ENCODE data around the gene RDH11.

The RDH11 gene

DNA sequence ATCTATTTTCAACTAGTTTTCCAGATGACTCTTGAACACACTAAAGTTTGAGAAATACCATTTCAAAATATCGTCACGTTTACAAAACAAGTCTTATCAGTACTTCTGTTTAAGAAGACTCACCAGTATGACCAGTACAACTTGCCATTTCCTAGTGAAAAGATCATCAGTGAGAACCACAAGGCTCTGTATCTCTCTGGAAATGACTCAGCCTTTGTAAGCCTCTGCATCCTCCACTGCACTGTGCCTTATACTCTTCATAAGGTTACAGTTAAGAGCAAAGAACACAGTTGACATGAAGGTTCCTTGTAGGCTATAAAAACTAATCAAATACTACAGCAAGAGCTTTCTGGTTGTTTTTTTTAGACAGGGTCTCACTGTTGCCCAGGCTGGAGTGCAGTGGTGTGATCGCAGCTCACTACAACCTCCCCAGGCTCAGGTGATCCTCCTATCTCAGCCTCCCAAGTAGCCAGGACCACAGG, 15.4 kb downstream of the RDH11 start:
- no peaks in the 10 kb centered on the region for H3K27me3 Mint-ChIP-seq
- no peak overlapping the region for H3K27ac Mint-ChIP-seq

DNA sequence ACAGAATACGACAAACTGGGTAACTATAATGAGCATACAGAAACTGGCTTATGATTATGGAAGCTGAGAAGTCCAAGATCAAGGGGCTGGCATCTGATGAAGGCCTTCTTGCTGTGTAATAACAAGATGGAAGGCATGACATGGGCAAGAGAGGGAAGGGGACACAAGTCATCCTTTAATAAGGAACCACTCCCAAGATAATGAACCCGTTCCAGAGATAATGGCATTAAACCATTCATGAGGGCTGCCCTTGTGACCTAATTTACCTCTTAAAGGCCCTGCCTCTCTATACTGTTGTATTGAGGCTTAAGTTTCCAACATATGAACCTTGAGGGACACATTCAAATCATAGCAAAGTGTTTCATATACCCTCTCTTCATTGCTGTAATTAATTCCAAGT, 16.6 kb downstream of the RDH11 start:
- H3K36me3 Mint-ChIP-seq = no peaks in the 10 kb centered on the region
- H3K4me3 Mint-ChIP-seq = no peak overlapping the region
- H3K4me1 Mint-ChIP-seq (ENCODE audit: low read depth) = peaks cover 26% of the 10 kb centered on the region
- no peaks in the 10 kb centered on the region for H3K27me3 Mint-ChIP-seq
- H3K9me3 Mint-ChIP-seq (ENCODE audit: low read depth) = no peaks in the 10 kb centered on the region
- no peak overlapping the region for H3K27ac Mint-ChIP-seq

More for the DNA sequence above, 15.4 kb downstream of the RDH11 start:
- Mint-ChIP-seq H3K36me3 (no peaks in the 10 kb centered on the region), H3K4me3 (no peak overlapping the region), H3K9me3 (ENCODE audit: low read depth) (no peaks in the 10 kb centered on the region), H3K4me1 (ENCODE audit: low read depth) (peaks cover 23% of the 10 kb centered on the region)

DNA sequence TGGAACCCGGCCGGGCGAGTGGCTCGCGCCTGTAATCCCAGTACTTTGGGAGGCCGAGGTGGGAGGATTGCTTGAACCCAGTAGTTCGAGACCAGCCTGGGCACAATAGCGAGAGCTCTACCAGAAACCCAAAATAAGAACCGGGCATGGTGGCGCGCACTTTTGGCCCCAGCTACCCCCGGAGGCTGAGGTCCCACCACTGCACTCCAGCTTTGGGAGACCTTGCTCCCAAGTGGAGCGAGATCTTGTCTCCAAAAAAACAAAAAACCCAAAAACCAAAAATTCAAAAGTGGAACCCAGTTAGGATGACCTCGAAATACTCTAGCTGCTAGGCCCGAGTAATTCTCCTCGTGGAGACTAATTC, 20.4 kb downstream of the RDH11 start:
- Mint-ChIP-seq H3K27ac (peak overlapping the region; percentile 92), H3K4me1 (ENCODE audit: low read depth) (peaks cover 39% of the 10 kb centered on the region), H3K27me3 (no peaks in the 10 kb centered on the region), H3K36me3 (no peaks in the 10 kb centered on the region), H3K9me3 (ENCODE audit: low read depth) (no peaks in the 10 kb centered on the region), H3K4me3 (peak overlapping the region; percentile 89)

DNA sequence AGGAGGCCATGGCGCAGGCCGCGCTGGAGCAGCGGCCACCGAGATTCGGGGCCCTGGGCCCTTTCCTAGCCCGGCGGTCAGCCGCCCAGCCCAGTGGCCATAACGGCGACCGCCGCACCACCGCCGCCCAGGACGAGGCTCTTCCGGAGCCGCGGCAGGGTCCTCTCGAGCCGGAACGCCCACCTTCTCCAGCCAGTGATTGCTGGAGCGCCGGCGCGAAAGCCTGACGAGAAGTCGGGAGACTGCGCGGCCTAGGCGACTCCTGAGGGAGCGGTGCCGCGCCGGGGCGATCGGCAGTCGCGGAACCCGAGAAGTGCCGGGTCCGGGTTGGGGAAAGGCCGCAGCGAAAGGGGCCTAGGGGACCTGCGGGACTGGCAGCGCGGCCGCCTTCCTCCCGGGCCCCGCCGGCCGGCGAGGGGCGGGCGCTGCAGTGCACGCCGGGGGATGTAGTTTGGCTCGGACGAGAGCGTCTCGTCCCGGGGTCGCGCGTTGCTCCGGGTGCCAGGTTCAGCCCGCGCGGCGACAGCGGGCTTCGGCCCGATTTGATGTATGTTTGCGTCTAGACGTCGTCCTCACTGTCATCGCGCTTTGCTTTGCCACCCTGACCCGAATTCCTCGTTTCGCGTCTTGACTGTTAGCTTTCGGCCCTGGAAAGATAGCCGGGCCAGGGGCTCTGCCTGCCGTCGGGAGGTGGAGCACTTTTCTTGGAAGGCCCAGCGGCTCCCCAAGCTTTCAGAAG, 20.9 kb downstream of the RDH11 start, which contains the start of gene VTI1B:
VTI1B (minus strand) TSS at position 153 of the 739 bp plus-strand sequence; CDS start at position 10, 143 bp downstream.
- Mint-ChIP-seq H3K27me3 (no peaks in the 10 kb centered on the region), H3K4me3 (peak within 1 kb of the TSS; percentile 94), H3K4me1 (ENCODE audit: low read depth) (peaks cover 37% of the 10 kb centered on the region), H3K27ac (peak within 1 kb of the TSS; percentile 92), H3K9me3 (ENCODE audit: low read depth) (no peaks in the 10 kb centered on the region), H3K36me3 (no peaks in the 10 kb centered on the region)

DNA sequence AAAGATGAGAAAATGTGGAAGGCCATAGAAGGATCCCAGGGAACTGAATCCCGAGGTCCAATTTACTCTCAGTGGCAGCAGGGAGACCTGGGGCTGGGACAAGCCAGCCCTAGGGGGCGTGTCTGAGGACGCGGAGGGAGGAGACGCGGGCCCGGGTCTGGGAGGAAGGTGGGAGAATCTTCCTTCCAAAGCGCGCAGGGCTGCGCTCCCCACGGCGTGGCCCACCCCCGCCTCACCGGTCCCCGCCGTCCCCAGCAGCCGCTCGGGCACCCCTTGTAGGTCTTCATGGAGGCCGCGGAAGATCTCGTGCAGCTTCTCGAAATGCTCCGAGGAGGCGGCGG, 21.5 kb downstream of the RDH11 start:
- Mint-ChIP-seq H3K36me3 (no peaks in the 10 kb centered on the region), H3K9me3 (ENCODE audit: low read depth) (no peaks in the 10 kb centered on the region), H3K4me1 (ENCODE audit: low read depth) (peaks cover 43% of the 10 kb centered on the region), H3K4me3 (peak overlapping the region; percentile 94), H3K27me3 (no peaks in the 10 kb centered on the region), H3K27ac (peak overlapping the region; percentile 87)

DNA sequence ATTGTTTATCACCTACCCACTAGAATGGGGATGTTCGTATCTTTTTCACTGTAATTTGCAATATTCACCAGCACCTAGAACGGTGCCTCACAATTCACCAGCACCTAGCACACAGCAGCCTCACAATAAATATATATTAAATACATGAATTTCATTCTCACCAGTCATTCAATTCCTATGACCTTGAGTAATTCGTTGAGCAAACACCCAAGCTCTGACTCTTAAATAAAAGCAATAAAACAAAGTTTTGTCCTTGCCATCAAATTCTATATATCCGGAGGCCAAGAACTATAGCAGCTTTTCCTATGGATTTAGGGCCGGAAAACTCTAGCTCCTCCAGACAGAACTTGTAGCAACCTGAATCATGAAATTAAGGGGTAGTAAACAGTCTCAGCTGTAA, 22.1 kb downstream of the RDH11 start:
- peaks cover 49% of the 10 kb centered on the region for H3K4me1 Mint-ChIP-seq (ENCODE audit: low read depth)
- H3K9me3 Mint-ChIP-seq (ENCODE audit: low read depth) = no peaks in the 10 kb centered on the region
- H3K36me3 Mint-ChIP-seq = no peaks in the 10 kb centered on the region
- H3K4me3 Mint-ChIP-seq = peak overlapping the region; percentile 94
- no peaks in the 10 kb centered on the region for H3K27me3 Mint-ChIP-seq
- peak overlapping the region; percentile 87 for H3K27ac Mint-ChIP-seq

DNA sequence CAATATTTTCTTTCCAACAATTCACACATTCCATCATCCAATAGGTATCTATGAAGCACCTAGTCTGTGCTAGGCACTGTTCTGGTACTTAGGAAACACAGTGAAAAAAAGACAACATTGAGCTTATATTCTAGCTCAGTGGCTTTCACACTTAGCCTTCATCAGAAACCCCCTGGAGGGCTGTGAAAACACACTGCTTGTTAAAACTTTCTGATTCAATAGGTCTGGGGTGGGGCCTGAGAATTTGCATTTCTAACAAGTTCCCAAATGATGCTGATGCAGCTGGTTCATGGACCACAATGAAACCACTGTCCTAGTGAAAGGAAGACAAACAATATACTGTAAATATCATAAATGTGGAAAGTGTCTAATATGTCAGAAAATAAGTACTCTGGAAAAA, 27.0 kb downstream of the RDH11 start:
- Mint-ChIP-seq H3K4me1 (ENCODE audit: low read depth) (peaks cover 61% of the 10 kb centered on the region), H3K27me3 (no peaks in the 10 kb centered on the region), H3K4me3 (no peak overlapping the region), H3K27ac (peak overlapping the region; percentile 4), H3K36me3 (no peaks in the 10 kb centered on the region), H3K9me3 (ENCODE audit: low read depth) (no peaks in the 10 kb centered on the region)

DNA sequence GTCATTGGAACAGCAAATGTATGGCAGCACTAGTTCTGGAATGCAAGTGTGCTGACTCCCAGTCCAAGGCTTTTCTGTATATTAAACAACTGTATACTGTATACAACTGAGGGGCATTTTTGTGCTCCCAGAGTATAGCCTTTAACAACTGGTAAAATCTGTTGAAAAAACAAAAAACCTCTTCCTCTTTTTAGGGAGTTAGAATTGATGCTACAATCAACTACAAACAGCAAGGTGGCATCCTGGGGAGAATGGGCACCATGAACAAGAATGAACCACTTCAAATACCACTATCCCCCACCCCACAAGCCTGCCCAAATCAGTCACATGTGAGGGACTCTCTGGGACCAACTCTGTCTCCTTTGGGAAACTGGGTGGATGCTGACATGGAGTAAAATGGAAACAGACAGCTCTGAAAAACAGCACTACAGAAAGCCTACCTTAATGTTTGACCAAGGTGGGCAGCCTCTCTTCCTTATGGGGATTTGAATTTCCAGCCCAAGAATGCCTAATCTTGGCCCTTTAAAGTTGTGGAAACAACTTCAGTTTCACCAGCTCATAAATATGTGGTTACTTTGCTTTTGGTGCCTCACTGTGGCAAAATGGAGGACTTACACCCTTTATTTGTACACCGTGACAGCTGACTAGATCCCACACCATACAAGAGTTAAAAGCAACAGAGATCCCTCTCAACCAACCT, 28.7 kb downstream of the RDH11 start:
- Mint-ChIP-seq H3K4me3 (peak overlapping the region; percentile 1), H3K36me3 (no peaks in the 10 kb centered on the region), H3K4me1 (ENCODE audit: low read depth) (peaks cover 50% of the 10 kb centered on the region)

DNA sequence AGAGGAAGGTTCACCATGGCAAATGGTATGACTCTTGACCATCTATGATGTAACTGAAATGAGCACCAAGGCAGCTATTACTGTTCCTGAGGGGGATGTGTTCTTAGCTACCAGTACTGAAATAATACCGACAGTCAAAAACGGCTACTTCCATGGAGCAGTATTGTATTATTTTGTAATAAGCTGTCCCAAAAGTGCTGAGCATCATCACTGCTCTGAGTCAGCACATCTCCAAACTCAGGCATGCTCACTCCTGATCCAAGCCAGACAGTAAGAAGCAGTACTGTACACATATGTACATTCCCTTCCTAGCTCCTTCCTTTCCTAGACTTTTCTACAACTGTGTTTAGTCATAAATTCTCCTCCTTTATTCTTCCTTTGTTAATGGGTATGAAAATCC, 29.7 kb downstream of the RDH11 start:
- no peaks in the 10 kb centered on the region for H3K36me3 Mint-ChIP-seq
- peak overlapping the region; percentile 54 for H3K27ac Mint-ChIP-seq
- no peaks in the 10 kb centered on the region for H3K27me3 Mint-ChIP-seq
- H3K4me3 Mint-ChIP-seq = no peak overlapping the region
- peaks cover 44% of the 10 kb centered on the region for H3K4me1 Mint-ChIP-seq (ENCODE audit: low read depth)
- H3K9me3 Mint-ChIP-seq (ENCODE audit: low read depth) = no peaks in the 10 kb centered on the region

More for the DNA sequence above, 28.7 kb downstream of the RDH11 start:
- peak overlapping the region; percentile 54 for H3K27ac Mint-ChIP-seq
- no peaks in the 10 kb centered on the region for H3K9me3 Mint-ChIP-seq (ENCODE audit: low read depth)
- no peaks in the 10 kb centered on the region for H3K27me3 Mint-ChIP-seq

DNA sequence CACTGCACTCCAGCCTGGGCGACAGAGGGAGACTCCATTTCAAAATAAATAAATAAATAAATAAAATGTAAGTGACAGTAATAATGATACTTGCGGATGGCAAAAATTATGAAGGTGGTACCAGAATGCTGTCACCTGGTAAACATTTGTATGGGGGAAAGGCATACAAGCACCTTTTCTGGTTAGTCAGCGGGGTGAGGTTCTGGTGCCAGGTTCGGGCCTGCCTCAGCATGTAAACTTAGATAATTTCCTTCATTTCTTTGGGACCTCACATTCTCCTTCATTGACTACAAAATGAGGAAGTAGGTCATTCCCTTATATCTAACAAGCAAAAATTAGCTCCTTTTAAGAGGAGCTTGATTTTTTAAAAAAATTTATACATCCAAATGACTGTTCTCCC, 31.9 kb downstream of the RDH11 start:
- Mint-ChIP-seq H3K36me3 (peaks cover 1% of the 10 kb centered on the region), H3K4me3 (no peak overlapping the region), H3K27ac (no peak overlapping the region)

DNA sequence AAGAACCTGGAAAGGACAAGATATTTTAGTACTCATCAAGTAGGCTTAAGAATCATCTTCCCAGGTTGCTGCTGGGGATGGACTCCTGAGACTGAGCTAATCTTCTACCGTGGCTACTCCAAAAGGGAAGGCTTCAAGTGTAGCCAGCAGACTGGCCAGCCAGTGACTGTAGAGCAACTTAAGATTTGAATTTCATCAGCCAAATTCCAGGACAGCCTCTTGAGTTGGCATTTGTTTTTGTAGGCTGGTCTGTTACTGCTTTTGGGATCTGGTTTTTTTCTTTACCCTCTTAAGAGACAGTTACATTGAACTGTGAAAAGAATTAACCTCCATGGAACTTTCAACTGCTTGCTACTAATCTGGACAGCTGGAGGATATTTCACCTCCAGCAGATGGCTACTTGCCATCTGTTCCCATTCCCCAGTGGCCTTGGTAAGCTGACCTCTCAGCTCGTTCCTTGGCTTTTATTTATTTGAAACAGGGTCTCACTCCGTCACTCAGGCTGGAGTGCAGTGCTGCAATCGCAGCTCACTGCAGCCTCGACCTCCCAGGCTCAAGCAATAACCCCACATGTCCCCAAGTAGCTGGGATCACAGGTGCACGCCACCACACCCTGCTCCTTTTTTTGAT, 41.8 kb downstream of the RDH11 start:
- Mint-ChIP-seq H3K36me3 (peaks cover 12% of the 10 kb centered on the region), H3K4me1 (ENCODE audit: low read depth) (no peaks in the 10 kb centered on the region), H3K27ac (no peak overlapping the region), H3K27me3 (no peaks in the 10 kb centered on the region), H3K9me3 (ENCODE audit: low read depth) (no peaks in the 10 kb centered on the region), H3K4me3 (no peak overlapping the region)

More for the DNA sequence above, 31.9 kb downstream of the RDH11 start:
- Mint-ChIP-seq H3K27me3 (no peaks in the 10 kb centered on the region), H3K4me1 (ENCODE audit: low read depth) (peaks cover 33% of the 10 kb centered on the region), H3K9me3 (ENCODE audit: low read depth) (no peaks in the 10 kb centered on the region)

DNA sequence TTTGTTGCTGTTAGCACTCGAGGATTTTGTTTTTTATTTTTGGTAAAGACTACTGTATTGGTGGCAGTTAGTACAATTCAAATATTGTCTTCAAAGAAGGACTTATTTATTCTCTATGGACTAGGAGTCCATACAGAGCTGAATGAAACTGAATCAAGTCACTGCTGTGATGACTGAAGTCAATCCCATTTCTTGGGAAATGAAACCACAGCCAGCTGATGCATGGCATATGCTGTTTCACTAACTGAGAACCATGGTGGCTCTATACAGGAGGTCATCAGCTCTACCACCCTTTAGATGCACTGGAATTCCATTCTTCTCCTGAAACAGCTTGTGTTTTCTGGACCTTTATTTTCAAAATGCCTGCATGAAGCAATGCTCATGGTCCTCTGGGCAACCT, 43.4 kb downstream of the RDH11 start:
- H3K27ac Mint-ChIP-seq = no peak overlapping the region
- H3K36me3 Mint-ChIP-seq = peaks cover 9% of the 10 kb centered on the region
- H3K4me3 Mint-ChIP-seq = no peak overlapping the region
- no peaks in the 10 kb centered on the region for H3K27me3 Mint-ChIP-seq
- no peaks in the 10 kb centered on the region for H3K9me3 Mint-ChIP-seq (ENCODE audit: low read depth)
- no peaks in the 10 kb centered on the region for H3K4me1 Mint-ChIP-seq (ENCODE audit: low read depth)

DNA sequence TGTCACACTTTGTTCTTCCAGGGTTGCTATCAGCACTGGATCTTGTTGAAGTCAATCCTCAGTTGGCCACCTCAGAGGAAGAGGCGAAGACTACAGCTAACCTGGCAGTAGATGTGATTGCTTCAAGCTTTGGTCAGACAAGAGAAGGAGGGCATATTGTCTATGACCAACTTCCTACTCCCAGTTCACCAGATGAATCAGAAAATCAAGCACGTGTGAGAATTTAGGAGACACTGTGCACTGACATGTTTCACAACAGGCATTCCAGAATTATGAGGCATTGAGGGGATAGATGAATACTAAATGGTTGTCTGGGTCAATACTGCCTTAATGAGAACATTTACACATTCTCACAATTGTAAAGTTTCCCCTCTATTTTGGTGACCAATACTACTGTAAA, 44.9 kb downstream of the RDH11 start:
- Mint-ChIP-seq H3K4me1 (ENCODE audit: low read depth) (no peaks in the 10 kb centered on the region), H3K27me3 (no peaks in the 10 kb centered on the region), H3K9me3 (ENCODE audit: low read depth) (no peaks in the 10 kb centered on the region), H3K4me3 (no peak overlapping the region), H3K27ac (no peak overlapping the region), H3K36me3 (peaks cover 12% of the 10 kb centered on the region)

DNA sequence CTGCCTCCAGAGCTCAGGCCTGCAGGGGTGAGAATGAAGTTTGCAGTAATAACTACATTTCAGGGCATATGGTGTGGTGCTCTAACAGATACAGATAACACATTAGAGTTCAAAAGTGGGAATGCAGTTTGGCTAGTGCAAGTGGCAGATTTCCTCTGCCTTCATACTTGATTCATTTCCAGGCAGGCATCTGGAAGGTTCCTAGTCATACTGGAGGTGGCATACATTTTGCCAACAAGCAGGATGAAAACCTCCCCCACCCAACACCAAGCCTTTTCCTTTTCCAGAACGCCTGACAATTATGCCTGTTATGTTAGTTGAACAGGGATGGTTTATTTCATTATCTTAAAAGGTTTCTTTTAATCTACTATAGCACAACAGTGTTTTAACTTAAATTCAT, 45.4 kb downstream of the RDH11 start:
- no peak overlapping the region for H3K27ac Mint-ChIP-seq
- H3K36me3 Mint-ChIP-seq = peaks cover 12% of the 10 kb centered on the region
- H3K27me3 Mint-ChIP-seq = no peaks in the 10 kb centered on the region
- no peaks in the 10 kb centered on the region for H3K9me3 Mint-ChIP-seq (ENCODE audit: low read depth)
- no peak overlapping the region for H3K4me3 Mint-ChIP-seq
- H3K4me1 Mint-ChIP-seq (ENCODE audit: low read depth) = no peaks in the 10 kb centered on the region

DNA sequence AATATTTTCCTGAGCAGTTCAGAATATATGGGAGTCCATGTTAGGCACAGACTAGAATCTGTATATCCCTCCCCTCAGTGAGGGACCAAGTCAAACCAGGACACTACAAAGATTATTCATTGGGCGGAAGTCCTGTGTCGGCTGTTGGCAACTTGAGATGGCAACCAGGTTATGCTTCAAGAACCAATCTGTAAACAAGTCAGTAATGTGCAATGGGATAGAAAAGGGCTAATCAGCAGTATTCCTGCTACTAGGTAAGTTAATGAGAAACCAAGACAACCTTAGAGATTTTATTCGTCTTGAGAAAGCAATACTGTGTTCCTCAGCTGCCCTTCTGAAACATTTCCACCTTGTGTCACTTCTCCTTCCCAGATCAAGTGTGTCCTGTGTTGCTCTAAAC, 49.4 kb downstream of the RDH11 start:
- Mint-ChIP-seq H3K4me1 (ENCODE audit: low read depth) (peaks cover 4% of the 10 kb centered on the region), H3K27me3 (no peaks in the 10 kb centered on the region), H3K36me3 (peaks cover 11% of the 10 kb centered on the region), H3K27ac (no peak overlapping the region), H3K4me3 (no peak overlapping the region), H3K9me3 (ENCODE audit: low read depth) (no peaks in the 10 kb centered on the region)

Measured in activated naive CD8-positive, alpha-beta T cell (primary cell).